Measurements from ENCODE around the gene PALB2. TPM values are rescaled to one million over a fixed set of nuclear protein-coding genes. Genes with fewer than 3 reads are reported as not detected.

PALB2 gene
- total and polyA plus RNA-seq, 2 experiments from 2014 or later, result 4.5 to 6.6 TPM

- peak within 1 kb of the TSS; percentile 91 for H2AFZ ChIP-seq
- WGBS (ENCODE audit: low lambda C conversion rate, missing lambda C conversion rate), result 4% methylated on average over 58 of the region's 67 CpGs
These were observed 45.0 kb downstream of the PALB2 start, which contains the start of gene NDUFAB1 for GRCh38 chr16:23595951-23596720. NDUFAB1 (minus strand) TSS chr16:23596316; CDS start chr16:23596290, 26 bp downstream.

GRCh38 chr16:23595246-23595950 is 45.7 kb downstream of the PALB2 start:
- Histone ChIP-seq H3K4me3 (peak overlapping the region; percentile 96), H3K36me3 (replicated peaks; ENCODE audit: insufficient read depth, low read depth) (no peaks in the 10 kb centered on the region), H3K4me1 (ENCODE audit: insufficient read depth) (peaks cover 10% of the 10 kb centered on the region), H4K20me1 (ENCODE audit: insufficient read depth, poor library complexity, severe bottlenecking) (peaks cover 14% of the 10 kb centered on the region), H3K9me3 (ENCODE audit: low read depth) (no peaks in the 10 kb centered on the region), H3K79me2 (peaks cover 56% of the 10 kb centered on the region), H3K9me2 (replicated peaks; ENCODE audit: insufficient read depth) (no peaks in the 10 kb centered on the region), H2AFZ (peak overlapping the region; percentile 91), H3K4me2 (peak overlapping the region; percentile 99), H3K27me3 (no peaks in the 10 kb centered on the region), H3K27ac (peak overlapping the region; percentile 80)
- no peak for TF ChIP-seq CTCF (IDR thresholded peaks at IDR 0.05; ENCODE audit: poor library complexity)
- TF ChIP-seq EZH2phosphoT487 (IDR thresholded peaks at IDR 0.05; ENCODE audit: low read depth, severe bottlenecking, unreplicated experiment), result no peak
- TF ChIP-seq EZH2 (IDR thresholded peaks at IDR 0.05; ENCODE audit: borderline replicate concordance), result no peak
- peak; percentile 34 for DNase-seq (ENCODE audit: low spot score)
- WGBS (ENCODE audit: low lambda C conversion rate, missing lambda C conversion rate), result 18% methylated on average over 34 of the region's 34 CpGs

More at GRCh38 chr16:23595951-23596720, 45.0 kb downstream of the PALB2 start, which contains the start of gene NDUFAB1:
- Histone ChIP-seq H3K9me3 (ENCODE audit: low read depth) (no peaks in the 10 kb centered on the region), H3K4me3 (peak within 1 kb of the TSS; percentile 96), H4K20me1 (ENCODE audit: insufficient read depth, poor library complexity, severe bottlenecking) (peaks cover 14% of the 10 kb centered on the region), H3K79me2 (peaks cover 49% of the 10 kb centered on the region), H3K4me2 (peak within 1 kb of the TSS; percentile 99), H3K36me3 (replicated peaks; ENCODE audit: insufficient read depth, low read depth) (no peaks in the 10 kb centered on the region), H3K27me3 (no peaks in the 10 kb centered on the region), H3K4me1 (ENCODE audit: insufficient read depth) (peaks cover 10% of the 10 kb centered on the region), H3K9me2 (replicated peaks; ENCODE audit: insufficient read depth) (no peaks in the 10 kb centered on the region), H3K27ac (peak within 1 kb of the TSS; percentile 80)
- DNase-seq (ENCODE audit: low spot score), result peak; percentile 96
- peak; percentile 98 for TF ChIP-seq CTCF (IDR thresholded peaks at IDR 0.05; ENCODE audit: poor library complexity)
- no peak for TF ChIP-seq EZH2phosphoT487 (IDR thresholded peaks at IDR 0.05; ENCODE audit: low read depth, severe bottlenecking, unreplicated experiment)

- H3K9me2 ChIP-seq (replicated peaks; ENCODE audit: insufficient read depth), result no peaks in the 10 kb centered on the region
- no peak overlapping the region for H3K4me3 ChIP-seq
- no peak overlapping the region for H2AFZ ChIP-seq
- H3K27me3 ChIP-seq, result no peaks in the 10 kb centered on the region
- H3K27ac ChIP-seq, result no peak overlapping the region
- no peaks in the 10 kb centered on the region for H3K36me3 ChIP-seq (replicated peaks; ENCODE audit: insufficient read depth, low read depth)
- H3K4me1 ChIP-seq (ENCODE audit: insufficient read depth), result peaks cover 10% of the 10 kb centered on the region
- H4K20me1 ChIP-seq (ENCODE audit: insufficient read depth, poor library complexity, severe bottlenecking), result peaks cover 14% of the 10 kb centered on the region
- TF ChIP-seq EZH2phosphoT487 (IDR thresholded peaks at IDR 0.05; ENCODE audit: low read depth, severe bottlenecking, unreplicated experiment) (no peak), EZH2 (IDR thresholded peaks at IDR 0.05; ENCODE audit: borderline replicate concordance) (no peak)
- DNase-seq (ENCODE audit: low spot score), result no peak
- H3K9me3 ChIP-seq (ENCODE audit: low read depth), result no peaks in the 10 kb centered on the region
- H3K79me2 ChIP-seq, result peaks cover 69% of the 10 kb centered on the region
- peak overlapping the region; percentile 99 for H3K4me2 ChIP-seq
- WGBS (ENCODE audit: low lambda C conversion rate, missing lambda C conversion rate), result 97% methylated on average over 12 of the region's 12 CpGs
These were observed 46.9 kb downstream of the PALB2 start for GRCh38 chr16:23594186-23594585.

GRCh38 chr16:23590181-23590580 is 50.9 kb downstream of the PALB2 start:
- DNase-seq (ENCODE audit: low spot score), result no peak
- H3K27ac ChIP-seq, result no peak overlapping the region
- H3K4me3 ChIP-seq, result no peak overlapping the region
- no peaks in the 10 kb centered on the region for H3K9me2 ChIP-seq (replicated peaks; ENCODE audit: insufficient read depth)
- H3K4me2 ChIP-seq, result no peak overlapping the region
- WGBS (ENCODE audit: low lambda C conversion rate, missing lambda C conversion rate), result 98% methylated on average over 3 of the region's 3 CpGs
- H3K36me3 ChIP-seq (replicated peaks; ENCODE audit: insufficient read depth, low read depth), result no peaks in the 10 kb centered on the region
- H3K9me3 ChIP-seq (ENCODE audit: low read depth), result no peaks in the 10 kb centered on the region
- H4K20me1 ChIP-seq (ENCODE audit: insufficient read depth, poor library complexity, severe bottlenecking), result peaks cover 14% of the 10 kb centered on the region
- peaks cover 90% of the 10 kb centered on the region for H3K79me2 ChIP-seq
- TF ChIP-seq CTCF (IDR thresholded peaks at IDR 0.05; ENCODE audit: poor library complexity) (no peak), EZH2 (IDR thresholded peaks at IDR 0.05; ENCODE audit: borderline replicate concordance) (no peak), EZH2phosphoT487 (IDR thresholded peaks at IDR 0.05; ENCODE audit: low read depth, severe bottlenecking, unreplicated experiment) (no peak)
- no peaks in the 10 kb centered on the region for H3K27me3 ChIP-seq
- H2AFZ ChIP-seq, result no peak overlapping the region
- peaks cover 10% of the 10 kb centered on the region for H3K4me1 ChIP-seq (ENCODE audit: insufficient read depth)
